Fibroblast of skin of right biceps (primary cell): ENCODE results near the gene CRYZL1.
A peak's percentile ranks its signal among the peaks of the same experiment; 100 is the strongest.

Experiments used
- DNase-seq: peaks from one replicate; pipeline ENCODE4 v3.0.0-alpha.2; 2013

Gene CRYZL1

DNA sequence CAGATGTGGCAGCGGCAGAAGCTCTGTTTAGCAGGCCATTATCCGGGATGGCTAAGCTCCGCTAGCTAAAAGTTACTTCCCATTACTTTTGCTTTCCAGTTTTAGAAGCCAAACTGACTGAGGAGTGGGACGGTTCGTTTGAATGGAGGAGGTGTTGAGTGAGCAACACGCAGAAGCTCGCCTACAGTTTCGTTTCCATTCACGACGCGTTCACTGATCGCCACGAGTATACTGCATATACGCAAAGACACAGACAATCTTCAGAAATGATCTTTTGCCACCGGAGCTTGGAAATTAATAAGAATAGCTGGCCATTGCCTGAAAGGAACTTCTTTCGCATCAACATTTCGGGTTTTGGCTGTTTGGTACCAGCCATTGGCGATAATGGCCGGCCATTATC, 84.1 kb downstream of the CRYZL1 start:
- DNase-seq = no peak

DNA sequence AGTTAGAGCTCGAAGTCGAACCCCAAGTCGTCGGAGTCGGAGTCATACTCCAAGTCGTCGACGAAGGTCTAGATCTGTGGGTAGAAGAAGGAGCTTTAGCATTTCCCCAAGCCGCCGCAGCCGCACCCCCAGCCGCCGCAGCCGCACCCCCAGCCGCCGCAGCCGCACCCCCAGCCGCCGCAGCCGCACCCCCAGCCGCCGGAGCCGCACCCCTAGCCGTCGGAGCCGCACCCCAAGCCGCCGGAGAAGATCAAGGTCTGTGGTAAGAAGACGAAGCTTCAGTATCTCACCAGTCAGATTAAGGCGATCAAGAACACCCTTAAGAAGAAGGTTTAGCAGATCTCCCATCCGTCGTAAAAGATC, 86.6 kb downstream of the CRYZL1 start:
- DNase-seq = no peak

DNA sequence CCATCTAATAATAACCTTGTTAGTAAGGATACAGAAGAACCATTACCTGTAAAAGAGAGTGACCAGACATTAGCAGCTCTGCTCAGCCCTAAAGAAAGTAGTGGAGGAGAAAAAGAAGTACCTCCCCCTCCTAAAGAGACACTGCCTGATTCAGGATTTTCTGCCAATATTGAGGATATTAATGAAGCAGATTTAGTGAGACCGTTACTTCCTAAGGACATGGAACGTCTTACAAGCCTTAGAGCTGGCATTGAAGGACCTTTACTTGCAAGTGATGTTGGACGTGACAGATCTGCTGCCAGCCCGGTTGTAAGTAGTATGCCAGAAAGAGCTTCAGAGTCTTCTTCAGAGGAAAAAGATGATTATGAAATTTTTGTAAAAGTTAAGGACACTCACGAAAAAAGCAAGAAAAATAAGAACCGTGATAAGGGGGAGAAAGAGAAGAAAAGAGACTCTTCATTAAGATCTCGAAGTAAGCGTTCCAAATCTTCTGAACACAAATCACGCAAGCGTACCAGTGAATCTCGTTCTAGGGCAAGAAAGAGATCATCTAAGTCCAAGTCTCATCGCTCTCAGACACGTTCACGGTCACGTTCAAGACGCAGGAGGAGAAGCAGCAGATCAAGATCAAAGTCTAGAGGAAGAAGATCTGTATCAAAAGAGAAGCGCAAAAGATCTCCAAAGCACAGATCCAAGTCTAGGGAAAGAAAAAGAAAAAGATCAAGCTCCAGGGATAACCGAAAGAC, 87.1 kb downstream of the CRYZL1 start:
- DNase-seq = no peak

DNA sequence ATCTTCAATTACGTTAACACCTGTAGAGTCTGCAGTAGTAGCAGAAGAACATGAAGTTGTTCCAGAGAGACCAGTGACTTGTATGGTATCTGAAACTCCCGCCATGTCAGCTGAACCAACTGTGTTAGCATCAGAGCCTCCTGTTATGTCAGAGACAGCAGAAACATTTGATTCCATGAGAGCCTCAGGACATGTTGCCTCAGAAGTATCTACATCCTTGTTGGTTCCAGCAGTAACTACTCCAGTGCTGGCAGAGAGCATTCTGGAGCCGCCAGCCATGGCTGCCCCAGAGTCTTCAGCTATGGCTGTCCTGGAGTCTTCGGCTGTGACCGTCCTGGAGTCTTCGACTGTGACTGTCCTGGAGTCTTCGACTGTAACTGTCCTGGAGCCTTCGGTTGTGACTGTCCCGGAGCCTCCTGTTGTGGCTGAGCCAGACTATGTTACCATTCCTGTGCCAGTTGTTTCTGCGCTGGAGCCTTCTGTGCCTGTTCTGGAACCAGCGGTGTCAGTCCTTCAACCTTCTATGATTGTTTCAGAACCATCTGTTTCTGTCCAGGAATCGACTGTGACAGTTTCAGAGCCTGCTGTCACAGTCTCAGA, 88.4 kb downstream of the CRYZL1 start:
- no peak for DNase-seq

DNA sequence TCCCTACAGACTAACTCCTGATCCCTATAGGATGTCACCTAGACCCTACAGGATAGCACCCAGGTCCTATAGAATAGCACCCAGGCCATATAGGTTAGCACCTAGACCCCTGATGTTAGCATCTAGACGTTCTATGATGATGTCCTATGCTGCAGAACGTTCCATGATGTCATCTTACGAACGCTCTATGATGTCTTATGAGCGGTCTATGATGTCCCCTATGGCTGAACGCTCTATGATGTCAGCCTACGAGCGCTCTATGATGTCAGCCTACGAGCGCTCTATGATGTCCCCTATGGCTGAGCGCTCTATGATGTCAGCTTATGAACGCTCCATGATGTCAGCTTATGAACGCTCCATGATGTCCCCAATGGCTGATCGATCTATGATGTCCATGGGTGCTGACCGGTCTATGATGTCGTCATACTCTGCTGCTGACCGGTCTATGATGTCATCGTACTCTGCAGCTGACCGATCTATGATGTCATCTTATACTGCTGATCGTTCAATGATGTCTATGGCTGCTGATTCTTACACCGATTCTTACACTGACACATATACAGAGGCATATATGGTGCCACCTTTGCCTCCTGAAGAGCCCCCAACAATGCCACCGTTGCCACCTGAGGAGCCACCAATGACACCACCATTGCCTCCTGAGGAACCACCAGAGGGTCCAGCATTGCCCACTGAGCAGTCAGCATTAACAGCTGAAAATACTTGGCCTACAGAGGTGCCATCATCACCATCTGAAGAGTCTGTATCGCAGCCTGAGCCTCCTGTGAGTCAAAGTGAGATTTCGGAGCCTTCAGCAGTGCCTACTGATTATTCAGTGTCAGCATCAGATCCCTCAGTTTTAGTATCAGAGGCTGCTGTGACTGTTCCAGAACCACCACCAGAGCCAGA, 89.2 kb downstream of the CRYZL1 start:
- DNase-seq = no peak

DNA sequence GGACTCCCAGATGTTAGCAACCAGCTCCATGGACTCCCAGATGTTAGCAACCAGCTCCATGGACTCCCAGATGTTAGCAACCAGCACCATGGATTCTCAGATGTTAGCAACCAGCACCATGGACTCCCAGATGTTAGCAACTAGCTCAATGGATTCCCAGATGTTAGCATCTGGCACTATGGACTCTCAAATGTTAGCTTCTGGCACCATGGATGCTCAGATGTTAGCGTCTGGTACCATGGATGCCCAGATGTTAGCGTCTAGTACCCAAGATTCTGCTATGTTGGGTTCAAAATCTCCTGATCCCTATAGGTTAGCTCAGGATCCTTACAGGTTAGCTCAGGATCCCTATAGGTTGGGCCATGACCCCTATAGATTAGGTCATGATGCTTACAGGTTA, 89.9 kb downstream of the CRYZL1 start:
- DNase-seq = no peak

DNA sequence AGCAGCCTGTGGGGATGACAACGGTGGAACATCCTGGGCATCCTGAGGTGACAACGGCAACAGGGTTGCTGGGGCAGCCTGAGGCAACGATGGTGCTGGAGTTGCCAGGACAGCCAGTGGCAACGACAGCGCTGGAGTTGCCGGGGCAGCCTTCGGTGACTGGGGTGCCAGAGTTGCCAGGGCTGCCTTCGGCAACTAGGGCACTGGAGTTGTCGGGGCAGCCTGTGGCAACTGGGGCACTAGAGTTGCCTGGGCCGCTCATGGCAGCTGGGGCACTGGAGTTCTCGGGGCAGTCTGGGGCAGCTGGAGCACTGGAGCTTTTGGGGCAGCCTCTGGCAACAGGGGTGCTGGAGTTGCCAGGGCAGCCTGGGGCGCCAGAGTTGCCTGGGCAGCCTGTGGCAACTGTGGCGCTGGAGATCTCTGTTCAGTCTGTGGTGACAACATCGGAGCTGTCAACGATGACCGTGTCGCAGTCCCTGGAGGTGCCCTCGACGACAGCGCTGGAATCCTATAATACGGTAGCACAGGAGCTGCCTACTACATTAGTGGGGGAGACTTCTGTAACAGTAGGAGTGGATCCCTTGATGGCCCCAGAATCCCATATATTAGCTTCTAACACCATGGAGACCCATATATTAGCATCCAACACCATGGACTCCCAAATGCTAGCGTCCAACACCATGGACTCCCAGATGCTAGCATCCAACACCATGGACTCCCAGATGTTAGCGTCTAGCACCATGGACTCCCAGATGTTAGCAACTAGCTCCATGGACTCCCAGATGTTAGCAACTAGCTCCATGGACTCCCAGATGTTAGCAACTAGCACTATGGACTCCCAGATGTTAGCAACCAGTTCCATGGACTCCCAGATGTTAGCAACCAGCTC, 90.5 kb downstream of the CRYZL1 start:
- DNase-seq = no peak

DNA sequence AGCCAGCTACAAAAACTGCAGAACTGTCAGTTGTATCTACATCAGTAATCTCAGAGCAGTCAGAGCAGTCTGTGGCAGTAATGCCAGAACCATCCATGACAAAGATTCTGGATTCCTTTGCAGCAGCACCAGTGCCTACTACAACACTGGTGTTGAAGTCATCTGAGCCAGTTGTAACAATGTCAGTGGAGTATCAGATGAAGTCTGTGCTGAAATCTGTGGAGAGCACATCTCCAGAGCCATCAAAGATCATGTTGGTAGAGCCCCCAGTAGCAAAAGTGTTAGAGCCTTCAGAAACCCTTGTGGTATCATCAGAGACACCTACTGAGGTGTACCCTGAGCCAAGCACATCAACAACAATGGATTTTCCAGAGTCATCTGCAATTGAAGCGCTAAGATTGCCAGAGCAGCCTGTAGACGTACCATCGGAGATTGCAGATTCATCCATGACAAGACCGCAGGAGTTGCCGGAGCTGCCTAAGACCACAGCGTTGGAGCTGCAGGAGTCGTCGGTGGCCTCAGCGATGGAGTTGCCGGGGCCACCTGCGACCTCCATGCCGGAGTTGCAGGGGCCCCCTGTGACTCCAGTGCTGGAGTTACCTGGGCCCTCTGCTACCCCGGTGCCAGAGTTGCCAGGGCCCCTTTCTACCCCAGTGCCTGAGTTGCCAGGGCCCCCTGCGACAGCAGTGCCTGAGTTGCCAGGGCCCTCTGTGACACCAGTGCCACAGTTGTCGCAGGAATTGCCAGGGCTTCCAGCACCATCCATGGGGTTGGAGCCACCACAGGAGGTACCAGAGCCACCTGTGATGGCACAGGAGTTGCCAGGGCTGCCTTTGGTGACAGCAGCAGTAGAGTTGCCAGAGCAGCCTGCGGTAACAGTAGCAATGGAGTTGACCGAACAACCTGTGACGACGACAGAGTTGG, 91.4 kb downstream of the CRYZL1 start:
- no peak for DNase-seq

DNA sequence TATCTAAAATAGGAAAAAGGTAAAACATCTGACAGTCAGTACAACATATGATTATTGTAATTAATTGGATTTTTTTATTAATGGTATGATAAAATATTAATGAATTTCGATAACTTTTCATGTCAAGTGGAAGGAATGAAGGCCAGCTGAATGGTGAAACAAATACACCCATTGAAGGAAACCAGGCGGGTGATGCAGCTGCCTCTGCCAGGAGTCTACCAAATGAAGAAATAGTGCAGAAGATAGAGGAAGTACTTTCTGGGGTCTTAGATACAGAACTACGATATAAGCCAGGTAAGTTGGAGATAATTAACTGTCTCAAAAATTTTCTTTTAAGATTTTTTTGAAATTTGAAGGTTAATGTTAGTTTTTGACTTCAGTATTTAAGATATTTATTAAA, 95.5 kb downstream of the CRYZL1 start:
- no peak for DNase-seq

DNA sequence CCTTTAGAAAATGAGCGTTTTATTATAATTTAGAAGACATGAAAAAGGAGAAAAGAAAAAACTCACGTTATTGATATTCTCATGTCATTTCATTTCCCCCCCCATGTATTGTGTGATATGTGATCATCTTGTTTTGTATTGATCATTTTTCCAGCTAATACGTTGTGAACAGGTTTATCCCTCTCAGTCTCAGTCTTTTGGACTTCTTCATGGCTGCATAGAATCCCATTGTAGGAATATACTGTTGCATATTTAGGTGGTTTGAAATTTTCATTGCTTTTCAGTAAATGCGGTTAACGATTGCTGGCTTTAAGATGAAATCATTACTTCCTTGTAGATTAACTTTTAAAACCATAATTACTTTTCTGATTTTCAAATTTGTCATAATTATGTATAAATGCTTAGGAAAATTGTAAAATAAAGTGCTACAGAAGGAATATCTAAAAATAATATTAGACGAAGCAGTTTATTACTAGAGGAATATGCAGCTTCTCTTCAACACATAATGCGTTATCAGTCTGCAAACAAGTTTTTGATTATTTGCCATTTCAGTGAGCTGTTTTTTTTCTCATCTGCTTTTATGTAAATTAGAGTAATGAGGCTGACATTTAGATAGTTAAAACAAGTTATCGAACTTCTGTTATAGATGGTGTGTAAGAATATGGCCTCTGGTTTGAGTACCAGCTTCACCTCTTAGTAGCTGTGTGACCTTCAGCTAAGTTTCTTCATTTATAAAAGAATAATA, 96.9 kb downstream of the CRYZL1 start:
- DNase-seq = no peak

DNA sequence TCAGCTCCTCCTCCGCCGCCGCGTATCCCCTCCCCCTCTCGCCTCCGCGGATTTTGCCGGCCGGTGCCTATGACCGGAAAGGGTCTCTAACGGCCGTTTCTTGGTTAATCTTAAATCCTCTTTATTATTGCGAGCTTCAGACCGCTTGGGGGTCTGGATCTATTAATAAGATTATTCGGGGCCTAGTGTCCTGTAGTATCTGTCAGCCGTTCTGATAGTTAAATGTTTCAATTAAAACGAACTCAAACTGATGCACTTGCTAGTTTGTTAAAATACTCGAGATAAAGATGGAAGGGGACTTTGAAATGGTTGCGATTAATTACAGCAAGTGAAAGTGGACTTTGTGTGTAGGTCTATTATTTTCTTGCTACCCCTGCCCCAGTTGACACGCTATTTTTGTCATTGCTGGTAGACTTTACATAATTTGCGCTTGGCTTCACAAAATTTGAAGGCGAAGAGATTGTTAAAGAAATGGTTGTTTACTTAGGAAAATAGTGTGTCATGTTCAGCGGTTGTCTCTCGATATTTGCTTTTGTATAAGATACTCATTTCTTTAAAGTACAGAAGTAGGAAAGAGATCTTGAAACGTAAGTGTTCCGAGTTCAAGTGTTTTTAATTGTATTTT, 97.9 kb downstream of the CRYZL1 start:
- DNase-seq = no peak

DNA sequence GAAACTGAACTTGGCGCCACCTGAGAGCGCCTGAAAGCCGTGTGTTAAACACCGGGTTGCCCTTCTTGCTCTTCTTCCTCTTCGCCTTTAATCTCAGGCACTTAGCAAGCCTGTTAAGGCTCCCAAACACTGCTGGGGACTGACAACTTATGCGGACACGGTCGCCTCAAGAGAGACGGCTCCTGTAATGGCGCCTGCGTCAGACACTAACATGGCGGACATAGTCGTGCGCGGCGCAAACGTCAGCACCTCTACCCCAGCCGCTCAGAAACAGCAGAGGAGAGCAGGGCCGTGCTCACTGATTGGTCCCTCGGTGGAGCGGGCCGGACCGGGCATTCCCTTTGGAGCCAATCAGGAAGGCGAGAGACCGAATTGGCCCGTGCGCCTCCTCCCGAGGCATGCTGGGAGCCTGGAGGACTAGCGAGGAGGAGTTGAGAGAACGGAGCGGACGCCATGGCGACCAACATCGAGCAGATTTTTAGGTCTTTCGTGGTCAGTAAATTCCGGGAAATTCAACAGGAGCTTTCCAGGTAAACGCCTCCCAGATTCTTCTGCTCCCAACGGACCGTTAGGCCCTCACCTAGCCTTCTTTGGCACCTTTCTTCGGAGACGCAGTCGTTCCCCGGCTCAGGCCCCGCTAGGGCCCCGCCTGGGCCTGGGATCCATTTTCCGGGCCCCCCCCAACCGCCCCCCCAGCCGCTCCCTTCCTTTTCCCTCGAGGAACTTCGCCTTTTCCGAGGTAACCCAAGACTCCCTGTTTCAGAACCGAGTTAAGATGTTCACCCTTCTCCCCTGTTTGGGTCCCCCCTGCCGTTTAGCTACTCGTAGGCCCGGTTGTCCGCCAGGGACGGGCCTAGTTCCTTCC, 98.7 kb downstream of the CRYZL1 start, which contains the start of gene SON:
TSS of gene SON (plus strand) at position 399 of the 865 bp plus-strand sequence. CDS start at position 454, 55 bp downstream.
- DNase-seq = peak; percentile 99

DNA sequence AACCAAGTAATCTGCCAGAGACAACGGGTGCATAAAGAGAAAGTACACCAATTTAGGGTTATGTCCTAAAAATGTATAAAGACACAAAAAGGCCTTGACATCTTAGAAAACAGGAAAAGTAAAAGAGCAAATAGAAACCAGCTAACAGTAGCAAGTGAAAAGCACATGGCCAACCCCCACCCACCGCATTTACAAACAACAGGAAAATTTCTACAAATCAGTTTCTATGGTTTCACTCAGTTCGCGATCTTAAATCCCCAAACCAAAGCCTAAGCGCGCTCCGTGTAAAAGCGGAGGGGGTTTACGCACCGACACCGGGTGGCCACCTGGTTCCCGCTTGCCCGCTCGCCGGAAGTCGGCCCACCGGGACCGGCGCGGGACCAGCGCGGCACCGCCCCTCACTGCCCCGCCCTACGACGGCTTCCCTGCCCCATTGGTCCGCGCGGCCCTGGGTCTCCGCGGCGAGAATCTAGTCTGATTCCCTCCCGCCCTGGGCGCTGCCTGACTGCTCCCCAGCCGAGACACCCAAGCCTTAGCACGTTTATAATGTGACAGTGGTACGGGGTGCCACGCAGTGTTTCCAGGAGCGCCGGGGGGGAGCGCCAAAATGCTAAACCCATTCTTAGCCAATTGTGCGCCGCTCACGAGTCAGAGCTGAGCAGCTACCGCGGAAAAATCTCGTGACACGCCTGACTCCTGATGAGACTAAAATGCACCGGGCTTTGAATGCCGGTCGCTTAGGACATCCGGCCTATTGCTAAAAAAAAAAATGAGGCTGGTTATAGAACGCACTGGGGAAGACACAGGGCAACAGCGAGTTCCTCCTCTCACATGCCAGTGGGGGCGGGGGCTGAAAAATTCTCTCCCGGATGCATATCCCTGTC, 99.5 kb downstream of the CRYZL1 start, which contains the start of gene GART:
TSS of gene GART (minus strand) at position 362 of the 884 bp plus-strand sequence. CDS start 2,802 bp downstream, outside the sequence.
- DNase-seq = peak; percentile 82

DNA sequence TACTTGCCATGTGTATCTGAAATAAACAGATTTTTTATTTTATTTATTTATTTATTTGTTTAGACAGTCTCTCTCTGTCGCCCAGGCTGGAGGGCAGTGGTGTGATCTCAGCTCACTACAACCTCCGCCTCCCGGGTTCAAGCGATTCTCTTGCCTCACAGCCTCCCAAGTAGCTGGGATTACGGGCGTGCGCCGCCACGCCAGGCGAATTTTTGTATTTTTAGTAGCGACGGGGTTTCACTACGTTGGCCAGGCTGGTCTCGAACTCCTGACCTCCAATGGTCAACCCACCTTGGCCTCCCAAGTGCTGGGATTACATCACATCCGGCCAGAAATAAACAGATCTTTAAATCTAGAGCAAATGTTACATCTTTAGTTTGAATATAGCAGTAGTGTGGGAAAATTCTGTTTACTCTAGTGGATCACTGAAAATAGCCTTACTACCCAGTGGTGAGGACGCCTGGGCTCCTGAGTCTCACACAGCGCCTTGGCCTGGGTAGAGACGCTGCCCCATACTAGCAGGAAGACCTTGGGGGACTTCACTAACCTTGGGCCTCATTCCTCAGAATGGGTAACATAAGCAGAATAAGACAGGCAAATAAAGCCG, 100.3 kb downstream of the CRYZL1 start:
- DNase-seq = peak; percentile 6

DNA sequence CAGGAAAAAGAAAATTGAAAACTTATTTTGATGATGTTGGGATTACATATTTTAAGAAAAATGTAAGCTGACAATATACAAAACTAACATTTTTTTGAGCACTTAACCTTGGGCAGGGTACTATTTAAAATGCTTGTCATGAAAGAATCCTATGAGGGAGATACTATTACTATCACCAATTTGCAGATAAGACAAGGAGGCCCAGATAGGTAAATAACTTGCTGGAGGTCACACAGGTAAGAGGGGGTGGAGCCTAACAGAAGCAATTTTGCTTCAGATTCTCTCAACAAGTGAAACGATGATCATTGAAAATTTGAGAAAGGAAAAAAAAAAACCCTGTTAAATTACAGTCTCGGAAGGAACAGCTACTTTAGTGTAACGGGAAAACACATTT, 100.8 kb downstream of the CRYZL1 start:
- DNase-seq = no peak

DNA sequence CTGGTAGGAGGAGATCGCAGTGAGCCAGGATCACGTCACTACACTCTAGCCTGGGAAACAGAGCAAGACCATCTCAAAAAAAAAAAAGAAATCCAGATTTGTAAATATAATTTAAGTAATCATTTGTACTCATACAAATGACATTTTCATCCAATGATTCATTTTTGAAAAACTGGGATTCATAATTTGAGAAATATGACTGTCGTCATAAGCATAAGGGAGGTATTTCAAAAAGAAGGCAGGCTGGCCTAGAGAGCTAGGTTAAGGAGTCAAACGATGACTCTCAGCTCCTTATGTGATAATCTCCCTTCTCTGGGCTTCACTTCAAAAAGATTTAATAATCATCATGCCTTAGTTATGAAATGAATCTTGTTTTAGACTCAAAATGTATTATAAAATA, 101.9 kb downstream of the CRYZL1 start:
- peak; percentile 59 for DNase-seq
